HG02885 (cell line): ENCODE data around the gene KCTD16.

Source experiments
- ATAC-seq: cut with Tn5 transposase; IDR thresholded peaks from one replicate; pipeline ENCODE4 v1.9.1; 2021; ENCODE audit warnings: mild to moderate bottlenecking; ENCODE audit not compliant: unreplicated experiment, poor library complexity

Gene KCTD16

GRCh38 chr5:144433140-144433822 is 262.6 kb downstream of the KCTD16 start:
- no peak for ATAC-seq

- ATAC-seq, result no peak
Observed at GRCh38 chr5:144433893-144434292, 263.2 kb downstream of the KCTD16 start.

GRCh38 chr5:144436007-144436406 is 265.3 kb downstream of the KCTD16 start:
- no peak for ATAC-seq

- ATAC-seq, result no peak
Observed at GRCh38 chr5:144438237-144438636, 267.6 kb downstream of the KCTD16 start.

- no peak for ATAC-seq
Observed at GRCh38 chr5:144448457-144448856, 277.8 kb downstream of the KCTD16 start.

GRCh38 chr5:144451187-144451973 is 280.7 kb downstream of the KCTD16 start:
- no peak for ATAC-seq

GRCh38 chr5:144453753-144454152 is 283.1 kb downstream of the KCTD16 start:
- ATAC-seq, result no peak

GRCh38 chr5:144457160-144457559 is 286.5 kb downstream of the KCTD16 start:
- ATAC-seq, result no peak

- no peak for ATAC-seq
Observed at GRCh38 chr5:144458216-144458615, 287.5 kb downstream of the KCTD16 start.

GRCh38 chr5:144460600-144460999 is 289.9 kb downstream of the KCTD16 start:
- ATAC-seq, result no peak

GRCh38 chr5:144462577-144462976 is 291.9 kb downstream of the KCTD16 start:
- ATAC-seq, result no peak

GRCh38 chr5:144463481-144464223 is 293.0 kb downstream of the KCTD16 start:
- ATAC-seq, result no peak

- ATAC-seq, result no peak
Observed at GRCh38 chr5:144464306-144464705, 293.6 kb downstream of the KCTD16 start.

GRCh38 chr5:144465441-144465840 is 294.8 kb downstream of the KCTD16 start:
- ATAC-seq, result no peak

GRCh38 chr5:144467792-144468191 is 297.1 kb downstream of the KCTD16 start:
- ATAC-seq, result no peak

GRCh38 chr5:144468571-144468970 is 297.9 kb downstream of the KCTD16 start:
- no peak for ATAC-seq

GRCh38 chr5:144469106-144469505 is 298.4 kb downstream of the KCTD16 start:
- no peak for ATAC-seq

GRCh38 chr5:144472221-144472620 is 301.5 kb downstream of the KCTD16 start:
- ATAC-seq, result no peak

- ATAC-seq, result no peak
Observed at GRCh38 chr5:144473650-144474049, 303.0 kb downstream of the KCTD16 start.

GRCh38 chr5:144478565-144478964 is 307.9 kb downstream of the KCTD16 start:
- ATAC-seq, result no peak

- no peak for ATAC-seq
Observed at GRCh38 chr5:144481861-144482260, 311.2 kb downstream of the KCTD16 start.
